Adipocyte (in vitro differentiated cells): ENCODE measurements around the gene ZNF486.
"Not testable (repeated sequence)": the region's sequence is repeated elsewhere in the genome, so short reads cannot be mapped to it uniquely, and the experiment has no call there.

Experiments used
- DNase-seq: peaks from one replicate; pipeline ENCODE4 v3.0.0-alpha.2; 2015; ENCODE audit warnings: low read depth
- H3K27me3 ChIP-seq: replicated peaks from 2 replicates; pipeline ENCODE4 v1.7.0; 2013; ENCODE audit warnings: mild to moderate bottlenecking, low read length, moderate library complexity; ENCODE audit not compliant: control insufficient read depth, insufficient read depth
- H3K36me3 ChIP-seq: 2 replicates; pipeline ENCODE4 v1.7.0; 2013; ENCODE audit warnings: low read length, mild to moderate bottlenecking, moderate library complexity; ENCODE audit not compliant: control insufficient read depth, insufficient read depth, severe bottlenecking
- H3K4me1 ChIP-seq: 2 replicates; pipeline ENCODE4 v1.7.0; 2013; ENCODE audit warnings: mild to moderate bottlenecking, low read length, moderate library complexity; ENCODE audit not compliant: control insufficient read depth, insufficient read depth
- H3K4me3 ChIP-seq: 2 replicates; pipeline ENCODE4 v1.7.0; 2013; ENCODE audit warnings: mild to moderate bottlenecking, low read length, moderate library complexity
- H3K9ac ChIP-seq: 2 replicates; pipeline ENCODE4 v1.7.0; 2013; ENCODE audit warnings: mild to moderate bottlenecking, low read length, moderate library complexity
- H3K9me3 ChIP-seq: 2 replicates; pipeline ENCODE4 v1.7.0; 2013; ENCODE audit warnings: mild to moderate bottlenecking, low read length, moderate library complexity; ENCODE audit not compliant: control insufficient read depth

ZNF486 gene

GRCh38 chr19:20235156-20235555 is 68.1 kb downstream of the ZNF486 start:
- Histone ChIP-seq H3K36me3 (no peaks in the 10 kb centered on the region), H3K9me3 (peaks cover 5% of the 10 kb centered on the region), H3K9ac (no peak overlapping the region), H3K4me3 (no peak overlapping the region), H3K27me3 (no peaks in the 10 kb centered on the region), H3K4me1 (no peaks in the 10 kb centered on the region)
- DNase-seq = no peak

GRCh38 chr19:20237773-20238623 is 71.0 kb downstream of the ZNF486 start:
- Histone ChIP-seq H3K4me1 (no peaks in the 10 kb centered on the region), H3K9ac (peak overlapping the region; percentile 52), H3K27me3 (no peaks in the 10 kb centered on the region), H3K9me3 (peaks cover 8% of the 10 kb centered on the region), H3K36me3 (no peaks in the 10 kb centered on the region), H3K4me3 (peak overlapping the region; percentile 78)
- DNase-seq = peak; percentile 94

GRCh38 chr19:20243629-20244028 is 76.6 kb downstream of the ZNF486 start:
- Histone ChIP-seq H3K9me3 (peaks cover 11% of the 10 kb centered on the region), H3K4me1 (no peaks in the 10 kb centered on the region), H3K36me3 (no peaks in the 10 kb centered on the region), H3K9ac (no peak overlapping the region), H3K4me3 (no peak overlapping the region), H3K27me3 (no peaks in the 10 kb centered on the region)
- DNase-seq = no peak

- Histone ChIP-seq H3K4me1 (no peaks in the 10 kb centered on the region), H3K4me3 (no peak overlapping the region), H3K27me3 (no peaks in the 10 kb centered on the region), H3K36me3 (no peaks in the 10 kb centered on the region), H3K9ac (no peak overlapping the region), H3K9me3 (peaks cover 11% of the 10 kb centered on the region)
- no peak for DNase-seq
These were observed 77.3 kb downstream of the ZNF486 start for GRCh38 chr19:20244356-20244755.

GRCh38 chr19:20245309-20245708 is 78.3 kb downstream of the ZNF486 start:
- Histone ChIP-seq H3K36me3 (no peaks in the 10 kb centered on the region), H3K27me3 (no peaks in the 10 kb centered on the region), H3K9ac (no peak overlapping the region), H3K4me1 (no peaks in the 10 kb centered on the region), H3K9me3 (peaks cover 6% of the 10 kb centered on the region), H3K4me3 (no peak overlapping the region)
- no peak for DNase-seq

DNA sequence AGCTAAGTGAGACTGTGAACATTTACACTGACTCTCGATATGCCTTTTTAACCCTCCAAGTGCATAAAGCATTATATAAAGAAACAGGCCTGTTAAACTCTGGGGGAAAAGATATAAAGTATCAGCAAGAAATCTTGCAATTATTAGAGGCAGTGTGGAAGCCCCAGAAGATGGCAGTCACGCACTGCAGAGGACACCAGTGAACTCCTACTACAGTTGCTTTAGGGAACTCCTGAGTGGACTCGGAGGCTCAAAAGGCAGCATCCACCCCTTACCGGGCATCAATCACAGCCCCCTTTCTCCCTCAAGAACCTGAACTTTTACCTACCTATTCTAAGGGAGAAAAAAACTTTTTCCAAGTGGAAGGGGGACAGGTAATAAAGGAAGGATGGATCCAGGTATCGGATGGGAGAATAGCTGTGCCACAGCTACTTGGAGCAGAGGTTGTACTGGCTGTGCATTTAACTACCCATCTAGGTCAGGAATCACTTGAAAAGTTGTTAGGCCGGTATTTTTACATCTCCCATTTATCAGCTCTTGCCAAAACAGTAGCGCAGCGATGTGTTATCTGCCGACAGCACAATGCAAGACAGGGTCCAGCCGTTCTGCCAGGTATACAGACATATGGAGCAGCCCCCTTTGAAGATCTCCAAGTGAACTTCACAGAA is 80.1 kb downstream of the ZNF486 start:
- DNase-seq = peak; percentile 27
- H3K27me3 ChIP-seq = no peaks in the 10 kb centered on the region
- peaks cover 3% of the 10 kb centered on the region for H3K9me3 ChIP-seq
- no peak overlapping the region for H3K9ac ChIP-seq
- H3K36me3 ChIP-seq = no peaks in the 10 kb centered on the region
- H3K4me3 ChIP-seq = no peak overlapping the region
- H3K4me1 ChIP-seq = no peaks in the 10 kb centered on the region

DNA sequence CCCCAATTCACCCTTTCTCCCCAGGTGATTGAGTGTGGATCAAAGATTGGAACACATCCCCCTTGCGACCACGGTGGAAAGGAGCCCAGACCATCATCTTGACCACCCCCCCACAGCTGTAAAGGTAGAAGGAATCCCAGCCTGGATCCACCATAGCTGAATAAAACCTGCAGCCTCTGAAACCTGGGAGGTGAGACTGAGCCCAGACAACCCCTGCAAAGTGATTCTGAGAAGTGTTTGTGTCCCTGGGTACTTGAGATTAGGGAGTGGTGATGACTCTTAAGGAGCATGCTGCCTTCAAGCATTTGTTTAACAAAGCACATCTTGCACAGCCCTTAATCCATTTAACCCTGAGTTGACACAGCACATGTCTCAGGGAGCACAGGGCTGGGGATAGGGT is 81.2 kb downstream of the ZNF486 start:
- H3K4me1 ChIP-seq = not testable (repeated sequence)

More for the DNA sequence above, 81.2 kb downstream of the ZNF486 start:
- H3K27me3 ChIP-seq, DNase-seq, H3K4me3 ChIP-seq, H3K9ac ChIP-seq, H3K9me3 ChIP-seq, H3K36me3 ChIP-seq: not testable (repeated sequence)
